IMR-90 (cell line): ENCODE measurements around the gene CDH15.

Experiments used
- CHD1 ChIP-seq: IDR thresholded peaks from 2 replicates; pipeline ENCODE4 v1.6.1; 2012; ENCODE audit warnings: low read depth, low read length, improper control_type of control experiment
- CTCF ChIP-seq: conservative IDR thresholded peaks from 2 replicates; pipeline ENCODE4 v1.5.1; 2012; ENCODE audit warnings: mild to moderate bottlenecking, low read depth, low read length, improper control_type of control experiment
- MAZ ChIP-seq: IDR thresholded peaks from 2 replicates; pipeline ENCODE4 v1.6.1; 2012; ENCODE audit warnings: low read depth, mild to moderate bottlenecking, low read length, improper control_type of control experiment, moderate library complexity, borderline replicate concordance
- NFE2L2 ChIP-seq: fragments of 150-350 bp; IDR thresholded peaks from 2 replicates; pipeline ENCODE4 v1.6.1; 2016; ENCODE audit warnings: low read depth, mild to moderate bottlenecking, low read length
- POLR2A ChIP-seq: IDR thresholded peaks from 2 replicates; pipeline ENCODE4 v1.6.1; 2012; ENCODE audit warnings: mild to moderate bottlenecking, low read depth, low read length
- RCOR1 ChIP-seq: IDR thresholded peaks from 2 replicates; pipeline ENCODE4 v1.6.1; 2012; ENCODE audit warnings: mild to moderate bottlenecking, low read length, improper control_type of control experiment; ENCODE audit not compliant: insufficient replicate concordance
- SMC3 ChIP-seq: fragments of 150-350 bp; IDR thresholded peaks from 2 replicates; pipeline ENCODE4 v1.6.1; 2016; ENCODE audit warnings: low read depth, mild to moderate bottlenecking, antibody characterized with exemption, low read length, moderate library complexity
- USF2 ChIP-seq: fragments of 150-350 bp; IDR thresholded peaks from 2 replicates; pipeline ENCODE4 v1.6.1; 2017; ENCODE audit warnings: mild to moderate bottlenecking, antibody characterized with exemption, low read length, low read depth

GRCh38 chr16:89191033-89191900, 19.7 kb downstream of the CDH15 start:
- TF ChIP-seq POLR2A (no peak), CTCF (no peak), SMC3 (no peak), RCOR1 (no peak), NFE2L2 (no peak), MAZ (no peak), USF2 (no peak), CHD1 (no peak)
